ENCODE data around the gene PF4V1. TPM values are rescaled to one million over a fixed set of nuclear protein-coding genes. Genes with fewer than 3 reads are reported as not detected.
A peak's percentile ranks its signal among the peaks of the same experiment; 100 is the strongest.

PF4V1 gene
- total RNA-seq, 1 donor from 2014 or later: not detected

- no peaks in the 10 kb centered on the region for H3K9me3 ChIP-seq (ENCODE audit: insufficient read depth, low read depth, low read length)
- H3K27me3 ChIP-seq (ENCODE audit: insufficient read depth, low read length): no peaks in the 10 kb centered on the region
- H2AFZ ChIP-seq (ENCODE audit: low read depth, low read length): no peak overlapping the region
- no peak for TF ChIP-seq CTCF (IDR thresholded peaks at IDR 0.05; ENCODE audit: insufficient read depth, low read depth, low read length)
- no peak for TF ChIP-seq EZH2 (IDR thresholded peaks at IDR 0.05; ENCODE audit: insufficient read depth, low read length)
- Mint-ChIP-seq H3K36me3 (ENCODE audit: low read depth, unreplicated experiment) (no peaks in the 10 kb centered on the region), H3K4me1 (ENCODE audit: low read depth, unreplicated experiment) (peaks cover 17% of the 10 kb centered on the region), H3K27ac (ENCODE audit: unreplicated experiment) (no peak overlapping the region), H3K27me3 (ENCODE audit: low read depth, unreplicated experiment) (no peaks in the 10 kb centered on the region), H3K4me3 (ENCODE audit: unreplicated experiment) (no peak overlapping the region), H3K9me3 (ENCODE audit: unreplicated experiment) (no peaks in the 10 kb centered on the region)
- no peaks in the 10 kb centered on the region for H3K79me2 ChIP-seq (ENCODE audit: insufficient read depth, low read length)
- H3K4me2 ChIP-seq (ENCODE audit: low read length): peak overlapping the region; percentile 31
- no peak overlapping the region for H3K27ac ChIP-seq (ENCODE audit: low read depth, low read length)
- peak; percentile 78 for DNase-seq (ENCODE audit: low read depth)
- H4K20me1 ChIP-seq (ENCODE audit: insufficient read depth, low read length): no peaks in the 10 kb centered on the region
- no peak overlapping the region for H3K4me3 ChIP-seq (ENCODE audit: insufficient read depth, low read depth, low read length)
- no peaks in the 10 kb centered on the region for H3K4me1 ChIP-seq (ENCODE audit: insufficient read depth, low read length)
- no peaks in the 10 kb centered on the region for H3K36me3 ChIP-seq (ENCODE audit: insufficient read depth, low read length)
- peak; percentile 55 for FAIRE-seq
- H3K9ac ChIP-seq (ENCODE audit: low read length): no peak overlapping the region
Observed at GRCh38 chr4:73844345-73844744, 8.8 kb upstream of the PF4V1 start.

GRCh38 chr4:73844806-73845205, 8.3 kb upstream of the PF4V1 start:
- Histone ChIP-seq H2AFZ (ENCODE audit: low read depth, low read length) (no peak overlapping the region), H3K9ac (ENCODE audit: low read length) (no peak overlapping the region), H3K79me2 (ENCODE audit: insufficient read depth, low read length) (no peaks in the 10 kb centered on the region), H4K20me1 (ENCODE audit: insufficient read depth, low read length) (no peaks in the 10 kb centered on the region), H3K9me3 (ENCODE audit: insufficient read depth, low read depth, low read length) (no peaks in the 10 kb centered on the region), H3K4me3 (ENCODE audit: insufficient read depth, low read depth, low read length) (no peak overlapping the region), H3K27me3 (ENCODE audit: insufficient read depth, low read length) (no peaks in the 10 kb centered on the region), H3K27ac (ENCODE audit: low read depth, low read length) (no peak overlapping the region), H3K36me3 (ENCODE audit: insufficient read depth, low read length) (no peaks in the 10 kb centered on the region), H3K4me2 (ENCODE audit: low read length) (peak overlapping the region; percentile 31), H3K4me1 (ENCODE audit: insufficient read depth, low read length) (no peaks in the 10 kb centered on the region)
- FAIRE-seq (no peak), DNase-seq (ENCODE audit: low read depth) (no peak)
- Mint-ChIP-seq H3K36me3 (ENCODE audit: low read depth, unreplicated experiment) (no peaks in the 10 kb centered on the region), H3K4me1 (ENCODE audit: low read depth, unreplicated experiment) (peaks cover 15% of the 10 kb centered on the region), H3K27me3 (ENCODE audit: low read depth, unreplicated experiment) (no peaks in the 10 kb centered on the region), H3K27ac (ENCODE audit: unreplicated experiment) (no peak overlapping the region), H3K4me3 (ENCODE audit: unreplicated experiment) (no peak overlapping the region), H3K9me3 (ENCODE audit: unreplicated experiment) (no peaks in the 10 kb centered on the region)
- TF ChIP-seq CTCF (IDR thresholded peaks at IDR 0.05; ENCODE audit: insufficient read depth, low read depth, low read length) (no peak), EZH2 (IDR thresholded peaks at IDR 0.05; ENCODE audit: insufficient read depth, low read length) (no peak)

- DNase-seq (ENCODE audit: low read depth): no peak
- Mint-ChIP-seq H3K4me3 (ENCODE audit: unreplicated experiment) (no peak overlapping the region), H3K36me3 (ENCODE audit: low read depth, unreplicated experiment) (no peaks in the 10 kb centered on the region), H3K9me3 (ENCODE audit: unreplicated experiment) (no peaks in the 10 kb centered on the region), H3K27me3 (ENCODE audit: low read depth, unreplicated experiment) (no peaks in the 10 kb centered on the region), H3K27ac (ENCODE audit: unreplicated experiment) (no peak overlapping the region), H3K4me1 (ENCODE audit: low read depth, unreplicated experiment) (peaks cover 15% of the 10 kb centered on the region)
- H3K9ac ChIP-seq (ENCODE audit: low read length): no peak overlapping the region
- H3K36me3 ChIP-seq (ENCODE audit: insufficient read depth, low read length): no peaks in the 10 kb centered on the region
- H2AFZ ChIP-seq (ENCODE audit: low read depth, low read length): no peak overlapping the region
- no peak overlapping the region for H3K4me3 ChIP-seq (ENCODE audit: insufficient read depth, low read depth, low read length)
- H3K27ac ChIP-seq (ENCODE audit: low read depth, low read length): no peak overlapping the region
- H3K4me2 ChIP-seq (ENCODE audit: low read length): no peak overlapping the region
- no peaks in the 10 kb centered on the region for H3K4me1 ChIP-seq (ENCODE audit: insufficient read depth, low read length)
- no peaks in the 10 kb centered on the region for H3K79me2 ChIP-seq (ENCODE audit: insufficient read depth, low read length)
- FAIRE-seq: no peak
- H3K27me3 ChIP-seq (ENCODE audit: insufficient read depth, low read length): no peaks in the 10 kb centered on the region
- no peaks in the 10 kb centered on the region for H4K20me1 ChIP-seq (ENCODE audit: insufficient read depth, low read length)
- no peaks in the 10 kb centered on the region for H3K9me3 ChIP-seq (ENCODE audit: insufficient read depth, low read depth, low read length)
- TF ChIP-seq CTCF (IDR thresholded peaks at IDR 0.05; ENCODE audit: insufficient read depth, low read depth, low read length) (no peak), EZH2 (IDR thresholded peaks at IDR 0.05; ENCODE audit: insufficient read depth, low read length) (no peak)
Observed at GRCh38 chr4:73847526-73848182, 5.4 kb upstream of the PF4V1 start.
